Left ventricle myocardium superior (tissue), 1 donor: ENCODE results near the gene IQSEC2. TPM values are rescaled to one million over a fixed set of nuclear protein-coding genes. Genes with fewer than 3 reads are reported as not detected.
A peak's percentile ranks its signal among the peaks of the same experiment; 100 is the strongest.

ENCODE experiments used
- ATAC-seq: fragments of 200-7000 bp; cut with Tn5 transposase; one replicate; pipeline ENCODE4 v1.9.1; 2020; ENCODE audit warnings: mild to moderate bottlenecking, moderate library complexity
- DNase-seq: peaks from one replicate; pipeline ENCODE4 v3.0.0-alpha.2; 2020
- intact Hi-C: fragments of 100-400 bp; cut with micrococcal nuclease; formaldehyde crosslinking; loops from one replicate; pipeline ENCODE4 v1.11.0; 2022
- total RNA-seq: library from RNA; stranded (reverse); fragmentation: NEBNext Ultra II Directional; extraction: Animal tissue kit (Norgen Biotek cat#: 25700); gene quantifications from one replicate; pipeline ENCODE4 v1.2.1, GENCODE V29; 2021
- donor health status: DM: no; HTN: yes; CAD: no; lungs with severe emphysema.

The IQSEC2 gene
- total RNA-seq, 1 donor from 2014 or later, result 12.0 TPM

DNA sequence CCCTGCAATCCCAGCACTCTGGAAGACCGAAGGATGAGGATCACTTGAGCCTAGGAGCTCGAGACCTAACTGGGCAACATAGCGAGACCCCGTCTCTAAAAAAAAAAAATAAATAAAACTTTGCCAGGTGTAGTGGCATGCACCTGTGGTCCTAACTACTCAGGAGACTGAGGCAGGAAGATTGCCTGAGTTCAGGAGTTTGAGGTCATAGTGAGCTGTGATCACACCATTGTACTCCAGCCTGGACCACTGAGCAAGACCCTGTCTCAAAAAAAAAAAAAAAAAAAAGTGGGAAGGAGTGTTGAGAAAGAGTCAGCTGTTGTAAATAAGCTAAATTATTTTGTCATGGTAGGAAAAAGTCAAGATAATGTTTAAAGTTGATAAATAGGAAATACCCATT lies 27.5 kb upstream of the IQSEC2 start:
- DNase-seq (no peak), ATAC-seq (no peak)
- intact Hi-C loops, result no loop called here

DNA sequence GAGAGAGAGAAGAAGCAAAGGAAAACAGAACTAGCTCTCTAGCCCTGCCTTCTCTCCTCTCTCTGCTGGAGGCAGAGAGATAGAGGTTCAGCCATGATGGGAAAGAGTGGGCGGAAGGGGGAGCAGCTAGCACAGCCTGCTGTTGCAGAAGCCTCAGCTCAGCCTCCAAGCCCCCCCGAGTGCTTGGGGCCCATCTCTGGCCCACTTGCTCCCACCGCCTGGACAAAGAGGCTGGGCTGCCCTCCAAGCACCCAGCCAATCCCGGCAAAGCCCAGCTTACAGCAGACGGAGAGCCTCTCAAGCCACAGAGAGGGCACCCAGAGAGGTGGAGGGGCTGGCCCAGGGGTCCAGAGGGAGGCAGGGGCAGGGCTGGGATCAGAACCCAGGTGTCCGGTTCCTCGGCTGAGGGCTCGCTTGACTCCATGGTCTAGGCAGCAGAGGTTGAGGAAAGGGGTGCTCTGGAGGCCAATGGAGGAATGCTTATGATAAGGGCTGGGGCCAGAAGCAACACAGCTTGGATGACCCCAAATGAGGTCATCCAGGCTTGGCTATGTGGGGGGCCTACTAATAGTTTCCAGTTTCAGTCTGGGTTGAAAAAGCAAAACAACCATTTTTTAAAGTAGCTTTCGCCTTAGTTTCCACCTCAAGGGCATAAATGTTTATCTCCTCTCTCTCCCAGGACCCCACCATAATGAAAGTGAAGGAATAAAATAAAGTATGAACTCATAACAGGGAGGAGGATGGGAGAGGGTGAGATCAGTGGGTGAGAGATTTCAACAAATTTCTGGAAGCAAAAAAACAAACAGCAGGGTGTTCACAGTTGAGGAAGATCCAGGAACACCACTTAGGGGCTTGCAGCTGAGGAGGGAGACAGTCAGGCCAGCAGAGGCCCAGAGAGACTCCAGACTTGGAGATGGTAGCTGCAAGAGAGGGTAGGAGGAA lies 24.9 kb upstream of the IQSEC2 start:
- ATAC-seq, result peak; percentile 52
- intact Hi-C loops, result no loop called here
- DNase-seq, result no peak

DNA sequence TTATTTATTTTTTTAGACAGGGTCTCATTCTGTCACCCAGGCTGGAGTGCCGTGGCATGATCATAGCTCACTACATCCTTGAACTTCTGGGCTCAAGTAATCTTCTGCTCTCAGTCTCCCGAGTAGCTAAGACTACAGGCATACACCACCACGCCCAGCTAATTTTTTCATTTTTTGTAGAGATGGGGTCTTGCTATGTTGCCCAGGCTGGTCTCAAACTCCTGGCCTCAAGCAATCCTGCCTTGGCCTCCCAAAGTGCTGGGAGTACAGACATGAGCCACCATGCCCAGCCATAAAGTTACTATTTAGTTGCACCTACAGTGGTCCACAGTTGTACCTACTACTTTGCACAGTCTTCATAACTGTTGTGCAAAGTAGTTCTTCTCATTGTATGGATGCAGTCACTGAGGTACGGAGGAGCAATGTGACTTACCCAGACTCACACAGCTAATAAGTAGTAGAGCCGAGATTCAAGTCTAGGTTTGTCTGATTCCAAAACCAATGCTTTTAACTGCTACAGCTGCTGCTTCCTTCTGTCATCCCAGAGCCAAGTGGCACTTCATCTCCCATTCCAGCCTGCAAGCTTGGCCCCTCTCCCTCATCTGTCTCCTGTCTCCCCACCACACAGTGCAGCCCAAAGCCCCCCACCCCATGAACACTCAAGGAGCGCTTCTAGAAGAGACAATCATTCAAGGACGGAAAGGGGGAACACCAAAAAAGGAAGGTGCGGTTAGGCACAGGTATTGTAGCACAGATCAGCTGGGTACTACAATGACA lies 24.0 kb upstream of the IQSEC2 start:
- no peak for ATAC-seq
- intact Hi-C loops, result no loop called here
- DNase-seq, result no peak

DNA sequence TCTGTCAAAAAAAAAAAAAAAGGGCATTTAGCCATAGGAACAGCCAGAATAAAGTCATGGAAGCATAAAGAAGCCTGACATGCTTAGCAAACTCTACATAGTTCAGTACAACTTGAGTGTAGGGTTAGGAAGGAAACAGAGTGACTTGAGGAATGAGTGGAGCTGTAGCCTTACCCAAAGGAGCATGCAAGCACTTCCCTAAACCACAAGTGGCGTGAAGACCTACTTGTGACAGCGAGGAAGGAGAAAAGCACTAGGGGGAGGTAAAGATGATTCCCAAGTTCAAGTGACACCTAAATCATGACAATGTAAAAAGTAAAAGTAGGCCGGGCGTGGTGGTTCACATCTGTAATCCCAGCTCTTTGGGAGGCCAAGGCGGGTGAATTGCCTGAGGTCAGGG lies 21.8 kb upstream of the IQSEC2 start:
- DNase-seq (no peak), ATAC-seq (no peak)
- intact Hi-C loops, result no loop called here

DNA sequence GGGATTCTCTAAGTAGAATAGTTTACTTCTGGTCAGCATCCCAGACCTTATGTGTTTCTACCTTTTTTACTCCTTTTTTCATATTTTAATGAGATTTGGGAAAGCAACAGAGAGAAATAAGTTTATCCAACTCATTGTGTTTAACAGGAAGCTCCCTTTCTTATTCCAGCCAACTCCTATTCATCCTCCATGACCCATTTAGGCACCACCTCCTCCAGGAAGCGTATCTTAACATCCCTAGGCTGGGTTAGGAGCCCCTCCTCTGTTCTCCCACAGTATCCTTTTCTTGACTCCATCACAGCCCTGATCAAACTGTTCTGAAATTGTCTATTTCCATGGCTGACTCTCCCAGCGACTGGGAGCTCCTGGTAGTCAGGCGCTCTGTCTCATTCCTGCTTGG lies 18.8 kb upstream of the IQSEC2 start:
- ATAC-seq, result no peak
- intact Hi-C loops, result no loop called here
- DNase-seq, result no peak

DNA sequence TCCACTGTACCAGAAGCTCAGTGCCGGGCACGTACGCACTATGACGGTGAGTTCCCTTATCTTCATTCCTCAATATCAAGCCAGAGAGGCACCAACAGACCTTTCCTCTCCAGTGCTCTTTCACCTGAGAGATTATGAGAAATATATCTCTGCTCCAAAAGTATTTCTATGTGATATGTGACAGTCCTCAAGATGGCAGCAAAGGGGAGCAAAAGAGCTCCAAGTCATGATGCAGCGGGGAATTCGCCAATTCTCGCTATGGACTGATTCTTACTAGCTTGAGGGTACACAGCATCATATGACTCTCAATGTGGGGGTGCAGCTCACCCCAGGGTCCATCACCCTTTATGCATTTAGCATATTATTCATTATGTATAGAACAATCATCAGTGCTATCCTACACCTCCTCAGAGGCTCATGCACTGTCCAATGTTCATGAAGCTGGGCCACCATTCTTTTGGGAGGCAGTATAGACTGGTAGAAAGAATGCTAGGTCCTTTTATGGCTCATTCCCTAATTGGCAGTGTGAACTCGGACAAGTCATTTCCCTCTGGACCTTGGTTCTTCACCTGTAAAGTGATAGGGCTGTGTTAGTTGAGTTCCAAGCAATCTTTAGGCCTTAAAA lies 12.8 kb upstream of the IQSEC2 start:
- intact Hi-C loops, result no loop called here
- DNase-seq (no peak), ATAC-seq (no peak)

DNA sequence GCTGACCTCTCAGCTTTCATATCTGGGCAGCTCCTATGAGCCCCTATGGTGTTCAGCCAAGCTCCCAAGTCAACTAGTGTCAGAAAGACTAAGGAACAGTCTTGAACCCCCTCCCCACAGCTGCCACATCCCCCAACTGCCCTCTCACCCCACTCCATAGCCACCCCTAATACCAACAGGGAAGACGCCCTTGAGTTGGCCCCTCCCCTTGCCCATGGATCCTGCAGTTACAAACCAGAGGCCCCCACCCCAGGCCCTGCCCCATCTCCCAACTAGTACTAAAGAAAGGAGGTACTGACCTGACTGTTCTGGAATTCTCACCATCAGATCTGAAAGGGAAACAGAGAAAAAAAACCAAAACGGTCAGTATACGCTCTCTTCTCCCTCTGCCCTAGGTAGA lies 10.2 kb upstream of the IQSEC2 start:
- DNase-seq, result no peak
- intact Hi-C loops, result no loop called here
- ATAC-seq, result no peak

DNA sequence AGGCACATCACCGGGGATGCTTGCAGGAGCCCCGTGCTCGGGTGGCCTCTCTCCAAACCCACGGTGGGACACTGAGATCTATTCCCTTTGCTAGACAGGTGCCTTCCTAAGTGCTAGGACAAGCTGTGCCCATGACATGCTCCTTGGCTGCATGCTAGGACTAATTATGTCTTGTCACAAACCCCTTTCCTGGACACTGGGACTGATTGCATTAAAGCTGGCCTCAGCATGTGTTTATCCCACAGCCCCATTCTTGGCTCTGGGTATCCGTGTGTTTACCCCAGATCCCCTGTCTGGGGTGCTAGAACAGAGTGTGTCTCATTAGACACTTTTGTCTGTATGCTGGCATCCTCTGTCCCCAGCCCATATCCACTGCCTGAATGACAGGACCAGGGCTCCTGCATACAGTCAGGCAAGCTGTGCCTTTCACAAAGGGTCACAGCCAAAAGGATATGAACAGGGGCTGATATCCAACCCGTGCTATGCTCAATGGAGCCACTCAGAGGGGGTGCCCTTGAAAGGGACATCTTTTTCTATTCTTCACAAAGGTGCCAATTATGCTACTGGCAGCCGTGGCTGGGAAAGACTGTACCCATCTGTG lies 9.2 kb upstream of the IQSEC2 start:
- DNase-seq, result peak; percentile 32
- intact Hi-C loops, result no loop called here
- peak; percentile 50 for ATAC-seq

DNA sequence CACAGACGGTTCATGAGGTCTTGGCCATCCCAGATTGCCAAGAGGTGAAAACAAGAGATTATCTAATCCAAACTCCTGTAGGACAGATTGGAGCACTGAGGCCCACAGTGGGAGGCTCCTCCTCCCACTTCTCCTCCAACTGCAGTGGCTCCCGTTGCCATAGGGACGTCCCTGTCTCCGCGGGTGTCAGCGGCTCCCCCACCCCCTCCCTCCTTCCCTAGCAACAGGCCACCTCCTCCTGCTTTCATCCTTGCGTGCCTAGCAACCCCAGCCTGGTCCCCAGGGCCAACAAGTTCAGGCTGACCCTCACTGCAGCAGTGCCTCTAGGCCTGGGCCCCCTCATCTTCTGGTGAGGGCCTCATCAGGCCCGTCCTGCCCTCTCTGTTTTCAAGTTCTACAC lies 6.8 kb upstream of the IQSEC2 start:
- peak; percentile 68 for DNase-seq
- intact Hi-C loops, result no loop called here

DNA sequence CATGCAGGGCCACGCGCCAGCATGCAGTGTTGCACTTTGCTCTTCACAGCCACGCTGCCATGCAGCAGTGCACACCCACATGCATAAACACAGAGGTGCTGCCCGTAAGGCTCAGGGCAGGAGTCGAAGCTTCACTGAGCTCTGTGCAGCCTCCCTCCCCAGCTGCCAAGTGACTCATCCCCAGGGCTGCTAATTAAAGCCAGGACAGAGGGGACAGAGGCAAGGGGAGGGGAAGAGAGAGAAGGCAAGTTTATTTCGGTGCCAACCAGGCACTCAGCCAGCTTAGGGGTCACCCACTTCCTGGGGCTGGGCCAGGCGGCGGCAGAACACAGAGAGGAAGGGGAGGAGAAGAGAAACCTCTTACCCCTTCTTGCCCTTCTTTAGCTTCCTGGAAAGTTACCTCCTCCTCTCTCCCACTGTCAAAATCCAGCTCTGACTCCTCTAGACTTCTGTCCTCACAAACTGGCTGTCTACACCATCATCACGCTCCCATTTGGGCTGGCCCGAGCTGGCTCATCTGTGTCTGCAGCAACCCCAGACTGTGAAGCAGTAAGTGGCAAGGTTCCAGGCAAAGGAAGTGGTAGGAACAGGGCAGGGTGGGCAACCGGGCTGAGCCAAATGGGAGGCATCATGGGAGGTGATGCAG lies 6.2 kb upstream of the IQSEC2 start:
- intact Hi-C loops, result no loop called here

More for the DNA sequence above, 6.8 kb upstream of the IQSEC2 start:
- ATAC-seq, result peak; percentile 77

DNA sequence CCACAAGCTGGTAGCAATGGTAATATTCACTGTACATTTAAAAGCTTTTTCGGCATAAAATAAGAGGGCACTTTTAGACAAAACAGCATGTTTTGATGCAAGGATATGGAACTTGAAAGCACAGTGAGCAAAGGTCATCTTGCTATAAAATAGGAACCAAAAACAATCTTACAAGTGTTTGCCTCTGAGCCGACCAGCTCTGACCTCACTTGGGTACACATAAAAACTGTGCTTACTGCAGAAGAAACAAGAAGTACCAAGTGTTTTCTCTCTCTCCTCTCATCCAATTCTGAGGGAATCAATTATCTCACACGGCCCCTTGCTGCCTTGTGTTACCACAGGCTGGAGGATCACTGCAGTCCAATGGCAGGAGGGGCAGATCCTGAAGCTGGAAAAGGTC lies 4.8 kb upstream of the IQSEC2 start:
- DNase-seq (no peak), ATAC-seq (no peak)
- intact Hi-C loops, result no loop called here

More for the DNA sequence above, 6.2 kb upstream of the IQSEC2 start:
- DNase-seq (peak; percentile 81), ATAC-seq (peak; percentile 88)

DNA sequence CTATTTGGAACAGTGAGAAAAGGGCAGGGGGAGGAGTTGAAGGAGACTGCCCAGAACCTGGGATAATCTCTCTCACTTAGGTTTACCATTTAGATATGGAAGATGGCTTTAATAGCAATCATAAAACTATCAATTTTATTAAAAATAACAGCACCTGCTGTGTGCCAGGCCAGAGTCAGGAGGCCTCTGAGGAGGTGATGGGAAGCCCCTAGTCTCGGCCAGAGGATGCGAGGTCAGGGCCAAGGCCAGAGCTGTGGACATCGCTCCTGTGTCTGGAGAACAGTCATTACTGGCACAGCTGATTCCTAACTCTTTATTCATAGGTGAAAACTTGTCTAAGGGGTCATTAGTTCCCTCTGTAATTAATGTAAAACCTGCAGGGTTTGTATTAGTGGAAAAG lies 4.2 kb upstream of the IQSEC2 start:
- intact Hi-C loops, result no loop called here
- DNase-seq, result no peak
- ATAC-seq, result no peak

DNA sequence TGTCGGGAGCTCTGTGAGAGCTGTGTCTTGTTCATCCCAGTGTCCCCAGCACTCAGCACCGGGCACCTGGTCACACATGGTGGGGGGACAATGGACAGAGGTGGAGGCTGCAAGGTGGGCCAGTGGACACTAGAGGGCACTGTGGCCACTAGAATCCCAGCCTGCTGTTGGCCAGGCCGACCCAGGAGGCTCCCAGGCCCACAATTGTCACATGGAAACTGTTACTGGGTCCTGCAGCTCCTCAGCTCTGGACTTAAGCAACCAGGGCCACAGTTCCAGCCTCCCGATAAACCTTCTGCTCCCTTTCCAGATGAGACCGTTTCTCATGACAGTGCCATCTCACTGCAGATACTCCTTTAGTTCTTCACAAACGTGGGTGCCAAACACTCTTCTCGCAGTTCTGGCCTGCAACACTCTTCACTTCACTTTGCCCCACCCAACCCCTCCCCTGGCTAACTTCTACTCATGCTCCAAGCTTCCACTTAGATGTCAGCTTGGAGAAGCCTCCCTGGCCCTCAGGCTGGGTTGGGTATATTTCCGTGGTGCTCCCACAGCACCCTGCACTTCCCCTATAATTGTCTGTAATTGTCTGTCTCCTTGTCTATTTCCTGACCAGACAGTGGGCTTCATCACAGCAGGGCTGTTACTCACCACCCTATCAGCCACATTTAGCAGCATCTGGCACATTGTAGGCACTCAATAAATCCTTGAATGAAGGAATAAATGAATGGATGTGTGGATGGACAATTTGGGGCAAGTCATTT lies 3.5 kb upstream of the IQSEC2 start:
- peak; percentile 73 for DNase-seq
- peak; percentile 26 for ATAC-seq
- intact Hi-C loops, result no loop called here

DNA sequence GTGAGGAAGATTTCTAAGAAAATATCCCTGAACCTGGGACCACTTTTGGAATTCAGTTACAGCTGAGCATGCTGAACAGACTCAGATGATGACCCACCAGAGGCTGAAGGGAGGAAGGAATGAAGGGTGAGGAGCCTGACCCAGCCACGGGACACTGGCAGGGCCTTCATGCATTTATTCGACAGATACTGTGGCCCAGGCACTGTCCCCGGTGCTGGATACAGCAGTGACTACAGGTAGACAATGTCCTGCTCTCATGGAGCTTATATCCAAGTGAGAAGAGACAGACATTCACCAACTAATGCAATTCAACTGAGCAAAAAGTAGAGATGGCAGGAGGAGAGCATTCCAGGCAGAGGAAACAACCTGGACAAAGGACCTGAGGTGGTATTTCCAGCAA lies 2.2 kb upstream of the IQSEC2 start:
- intact Hi-C loops, result no loop called here
- ATAC-seq, result no peak
- no peak for DNase-seq

DNA sequence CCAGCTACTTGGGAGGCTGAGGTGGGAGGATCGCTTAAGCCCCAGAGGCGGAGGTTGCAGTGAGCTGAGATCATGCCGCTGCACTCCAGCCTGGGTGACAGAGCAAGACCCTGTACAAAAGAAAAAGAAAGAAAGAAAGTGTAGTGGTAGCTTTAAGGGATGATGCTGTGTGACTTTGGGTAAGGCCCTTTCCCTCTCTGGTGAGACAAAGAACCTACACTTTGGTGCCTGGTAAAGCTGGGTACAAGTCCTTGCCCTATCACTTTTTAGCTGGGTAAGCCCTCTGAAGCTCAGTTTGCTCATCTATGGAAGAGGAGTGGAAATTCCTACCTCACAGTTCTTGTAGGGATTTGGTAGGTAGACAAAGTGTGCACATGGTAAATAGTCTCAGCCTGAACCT lies 1.7 kb upstream of the IQSEC2 start:
- no peak for DNase-seq
- no peak for ATAC-seq
- intact Hi-C loops, result no loop called here

DNA sequence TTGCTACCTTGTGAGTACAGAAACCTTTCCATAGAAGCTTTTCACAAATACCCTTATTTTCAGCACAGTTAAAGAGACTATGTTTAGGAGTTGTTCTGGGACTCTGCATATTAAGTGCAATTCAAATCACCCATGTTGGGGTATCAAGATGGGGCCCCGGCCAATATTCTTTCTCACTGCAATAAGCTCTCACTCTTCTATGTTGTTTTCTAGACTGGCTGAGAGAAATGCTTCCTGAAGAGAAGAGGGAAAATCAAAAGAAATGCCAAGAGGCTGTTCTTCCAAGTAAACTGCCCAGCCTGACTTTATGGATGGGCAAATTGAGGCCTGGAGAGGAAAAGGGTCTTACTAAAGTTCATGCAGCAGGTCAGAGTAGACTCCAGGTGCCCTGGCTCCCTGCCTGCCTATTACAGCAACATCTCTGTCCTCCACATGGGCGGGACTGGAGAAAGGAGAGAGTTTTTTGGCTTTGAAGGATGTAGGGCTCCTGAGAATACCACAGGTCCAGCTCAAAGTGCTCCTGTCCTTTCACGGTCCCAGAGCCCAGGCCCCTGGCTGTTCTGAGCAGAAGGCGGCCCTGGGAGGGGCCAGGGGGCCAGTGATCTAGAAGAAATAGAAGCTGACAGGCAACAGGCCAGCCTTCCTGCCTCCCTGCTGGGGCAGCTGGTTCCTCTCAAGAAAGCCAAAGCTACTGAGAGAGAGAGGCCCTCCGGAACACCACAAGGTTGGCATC lies 745 bp upstream of the IQSEC2 start:
- ATAC-seq (no peak), DNase-seq (peak; percentile 45)
- intact Hi-C loops, result no loop called here
